GM12878 (cell line): ENCODE measurements around the gene FOS. TPM values are rescaled to one million over a fixed set of nuclear protein-coding genes. Genes with fewer than 3 reads are reported as not detected.

Source experiments
- BHLHE40 ChIP-seq, 2 experiments: fragments of 450-650 bp in 1 of 2; IDR thresholded peaks; 2 replicates each; pipeline ENCODE4 v1.6.1; 2011 to 2017; ENCODE audit warnings: low read depth in 2 of 2, borderline replicate concordance in 1 of 2, improper control_type of control experiment in 1 of 2, low read length in 1 of 2, mild to moderate bottlenecking in 1 of 2
- CBX5 ChIP-seq: sonication (generic); IDR thresholded peaks from 2 replicates; pipeline ENCODE4 v1.6.1; 2016; ENCODE audit warnings: low read depth, moderate library complexity, mild to moderate bottlenecking, inconsistent platforms
- CREB1 ChIP-seq: IDR thresholded peaks from 2 replicates; pipeline ENCODE4 v1.6.1; 2012; ENCODE audit warnings: low read depth, mild to moderate bottlenecking, inconsistent platforms
- EED ChIP-seq: sonication (generic); IDR thresholded peaks from 2 replicates; pipeline ENCODE4 v1.6.1; 2016; ENCODE audit warnings: antibody characterized with exemption, low read depth
- FOXM1 ChIP-seq: IDR thresholded peaks from 2 replicates; pipeline ENCODE4 v1.6.1; 2012; ENCODE audit warnings: low read depth, mild to moderate bottlenecking, inconsistent platforms, low read length, moderate library complexity
- NR2C2 ChIP-seq: IDR thresholded peaks from 2 replicates; pipeline ENCODE4 v1.6.1; 2011; ENCODE audit warnings: borderline replicate concordance, low read depth; ENCODE audit not compliant: control insufficient read depth, insufficient read length
- PML ChIP-seq: IDR thresholded peaks from 2 replicates; pipeline ENCODE4 v1.6.1; 2012; ENCODE audit warnings: low read length, inconsistent platforms
- POLR2AphosphoS2 ChIP-seq: IDR thresholded peaks from 2 replicates; pipeline ENCODE4 v1.6.1; 2011; ENCODE audit warnings: low read depth, mild to moderate bottlenecking, low read length, improper control_type of control experiment, moderate library complexity
- POU2F2 ChIP-seq: IDR thresholded peaks from 3 replicates; pipeline ENCODE4 v1.6.1; 2011; ENCODE audit warnings: low read depth, mild to moderate bottlenecking, low read length, borderline replicate concordance
- RAD51 ChIP-seq: fragments of 450-650 bp; IDR thresholded peaks from 2 replicates; pipeline ENCODE4 v1.6.1; 2016; ENCODE audit warnings: moderate library complexity, mild to moderate bottlenecking, inconsistent platforms
- RB1 ChIP-seq: fragments of 450-650 bp; formaldehyde crosslinking; IDR thresholded peaks from 2 replicates; pipeline ENCODE4 v1.6.1; 2017; ENCODE audit warnings: mild to moderate bottlenecking, borderline replicate concordance
- RELA ChIP-seq: fragments of 450-650 bp; IDR thresholded peaks from 2 replicates; pipeline ENCODE4 v1.8.0; 2014; ENCODE audit warnings: borderline replicate concordance; ENCODE audit not compliant: partially characterized antibody
- REST ChIP-seq: IDR thresholded peaks from 2 replicates; pipeline ENCODE4 v1.6.1; 2012; ENCODE audit warnings: mild to moderate bottlenecking, low read depth, low read length
- RUNX3 ChIP-seq: IDR thresholded peaks from 2 replicates; pipeline ENCODE4 v1.6.1; 2012; ENCODE audit warnings: low read length, inconsistent platforms
- SMAD5 ChIP-seq: IDR thresholded peaks from 2 replicates; pipeline ENCODE4 v1.6.1; 2016; ENCODE audit warnings: antibody characterized with exemption, low read depth
- STAT3 ChIP-seq: IDR thresholded peaks from 2 replicates; pipeline ENCODE4 v1.6.1; 2011; ENCODE audit warnings: low read depth, low read length, improper control_type of control experiment
- TCF12 ChIP-seq: IDR thresholded peaks from 2 replicates; pipeline ENCODE4 v1.6.1; 2011; ENCODE audit warnings: low read depth, mild to moderate bottlenecking, low read length
- ZBTB33 ChIP-seq: fragments of 450-650 bp; IDR thresholded peaks from 2 replicates; pipeline ENCODE4 v1.6.1; 2017; ENCODE audit warnings: mild to moderate bottlenecking
- ZNF207 ChIP-seq: fragments of 450-650 bp; IDR thresholded peaks from 2 replicates; pipeline ENCODE4 v1.6.1; 2014; ENCODE audit warnings: antibody characterized with exemption, mild to moderate bottlenecking, borderline replicate concordance
- polyA plus RNA-seq, 11 experiments: library from polyadenylated mRNA; depleted of rRNA in 4 of 11; unstranded in 6 of 11; stranded (reverse) in 5 of 11; fragments of >200 nt; fragmentation: Nextera tagmentation in 4 of 11; fragmentation: Illumina TruSeq in 1 of 11; extraction: Ambion mirVana in 4 of 11; extraction: Trizol in 1 of 11; gene quantifications; 1 replicate in 1 of 11; 2 replicates in 10 of 11; pipeline versions ENCODE4 v1.2.1 to v1.2.3, GENCODE V29; 2011 to 2016; ENCODE audit warnings: inconsistent platforms in 2 of 11, missing spikeins in 2 of 11, low read depth in 1 of 11
- total RNA-seq, 4 experiments: library from RNA; depleted of rRNA in 3 of 4; stranded (reverse); fragments of >200 nt in 3 of 4; fragmentation: Illumina TruSeq in 1 of 4; extraction: Trizol in 1 of 4; gene quantifications; 2 replicates each; pipeline versions ENCODE4 v1.2.1 to v1.2.3, GENCODE V29; 2013 to 2021
- TF ChIP-seq, protein P1 (sequence below): IDR thresholded peaks from 2 replicates; pipeline ENCODE4 v1.6.1; 2011; ENCODE audit warnings: borderline replicate concordance, low read depth, mild to moderate bottlenecking, moderate library complexity, mixed read lengths, low read length; ENCODE audit not compliant: insufficient read depth; ENCODE audit errors: extremely low read length
- TF ChIP-seq, protein P2 (sequence below): fragments of 150-350 bp; IDR thresholded peaks from 2 replicates; pipeline ENCODE4 v1.6.1; 2014; ENCODE audit warnings: mild to moderate bottlenecking, low read depth, low read length
- TF ChIP-seq, protein P3 (sequence below): IDR thresholded peaks from 2 replicates; pipeline ENCODE4 v1.6.1; 2012; ENCODE audit warnings: low read depth, low read length, improper control_type of control experiment

FOS gene
- total and polyA plus RNA-seq, 10 of the 15 experiments (the other 5 are each of a cell fraction or from before 2014, with no cell fraction given), result 0.02 to 0.95 (median 0.38) TPM

DNA sequence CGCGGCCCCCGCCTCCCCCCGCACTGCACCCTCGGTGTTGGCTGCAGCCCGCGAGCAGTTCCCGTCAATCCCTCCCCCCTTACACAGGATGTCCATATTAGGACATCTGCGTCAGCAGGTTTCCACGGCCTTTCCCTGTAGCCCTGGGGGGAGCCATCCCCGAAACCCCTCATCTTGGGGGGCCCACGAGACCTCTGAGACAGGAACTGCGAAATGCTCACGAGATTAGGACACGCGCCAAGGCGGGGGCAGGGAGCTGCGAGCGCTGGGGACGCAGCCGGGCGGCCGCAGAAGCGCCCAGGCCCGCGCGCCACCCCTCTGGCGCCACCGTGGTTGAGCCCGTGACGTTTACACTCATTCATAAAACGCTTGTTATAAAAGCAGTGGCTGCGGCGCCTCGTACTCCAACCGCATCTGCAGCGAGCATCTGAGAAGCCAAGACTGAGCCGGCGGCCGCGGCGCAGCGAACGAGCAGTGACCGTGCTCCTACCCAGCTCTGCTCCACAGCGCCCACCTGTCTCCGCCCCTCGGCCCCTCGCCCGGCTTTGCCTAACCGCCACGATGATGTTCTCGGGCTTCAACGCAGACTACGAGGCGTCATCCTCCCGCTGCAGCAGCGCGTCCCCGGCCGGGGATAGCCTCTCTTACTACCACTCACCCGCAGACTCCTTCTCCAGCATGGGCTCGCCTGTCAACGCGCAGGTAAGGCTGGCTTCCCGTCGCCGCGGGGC lies at the start of gene FOS (continued):
- no peak for TF ChIP-seq CBX5
- TF ChIP-seq RUNX3, result peak; percentile 82
- TF ChIP-seq ZBTB33, result peak; percentile 66; the same call in 1 of the 2 replicates
- TF ChIP-seq, protein P1, sequence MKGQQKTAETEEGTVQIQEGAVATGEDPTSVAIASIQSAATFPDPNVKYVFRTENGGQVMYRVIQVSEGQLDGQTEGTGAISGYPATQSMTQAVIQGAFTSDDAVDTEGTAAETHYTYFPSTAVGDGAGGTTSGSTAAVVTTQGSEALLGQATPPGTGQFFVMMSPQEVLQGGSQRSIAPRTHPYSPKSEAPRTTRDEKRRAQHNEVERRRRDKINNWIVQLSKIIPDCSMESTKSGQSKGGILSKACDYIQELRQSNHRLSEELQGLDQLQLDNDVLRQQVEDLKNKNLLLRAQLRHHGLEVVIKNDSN, result no peak
- no peak for TF ChIP-seq NR2C2
- peak; percentile 98 for TF ChIP-seq RB1
- TF ChIP-seq POU2F2, result peak; percentile 95
- TF ChIP-seq, protein P2, sequence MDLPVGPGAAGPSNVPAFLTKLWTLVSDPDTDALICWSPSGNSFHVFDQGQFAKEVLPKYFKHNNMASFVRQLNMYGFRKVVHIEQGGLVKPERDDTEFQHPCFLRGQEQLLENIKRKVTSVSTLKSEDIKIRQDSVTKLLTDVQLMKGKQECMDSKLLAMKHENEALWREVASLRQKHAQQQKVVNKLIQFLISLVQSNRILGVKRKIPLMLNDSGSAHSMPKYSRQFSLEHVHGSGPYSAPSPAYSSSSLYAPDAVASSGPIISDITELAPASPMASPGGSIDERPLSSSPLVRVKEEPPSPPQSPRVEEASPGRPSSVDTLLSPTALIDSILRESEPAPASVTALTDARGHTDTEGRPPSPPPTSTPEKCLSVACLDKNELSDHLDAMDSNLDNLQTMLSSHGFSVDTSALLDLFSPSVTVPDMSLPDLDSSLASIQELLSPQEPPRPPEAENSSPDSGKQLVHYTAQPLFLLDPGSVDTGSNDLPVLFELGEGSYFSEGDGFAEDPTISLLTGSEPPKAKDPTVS, result no peak; the same call in 1 of the 2 replicates
- peak; percentile 97 for TF ChIP-seq CREB1
- no peak for TF ChIP-seq SMAD5
- peak; percentile 79; the same call in 1 of the 2 replicates for TF ChIP-seq POLR2AphosphoS2
- TF ChIP-seq STAT3, result no peak
- peak; percentile 99 for TF ChIP-seq BHLHE40 (IDR thresholded peaks at IDR 0.05; ENCODE audit: borderline replicate concordance in 1 of 2, low read depth in 2 of 2, low read length in 1 of 2)
- TF ChIP-seq TCF12, result peak; percentile 73; the same call in 1 of the 2 replicates
- peak; percentile 59; the same call in 1 of the 2 replicates for TF ChIP-seq FOXM1
- no peak for TF ChIP-seq REST
- no peak for TF ChIP-seq RAD51
- peak; percentile 88 for TF ChIP-seq RELA
- peak; percentile 47; the same call in 1 of the 2 replicates for TF ChIP-seq PML
- peak; percentile 99; the same call in 1 of the 2 replicates for TF ChIP-seq ZNF207
- no peak for TF ChIP-seq EED
- TF ChIP-seq, protein P3, sequence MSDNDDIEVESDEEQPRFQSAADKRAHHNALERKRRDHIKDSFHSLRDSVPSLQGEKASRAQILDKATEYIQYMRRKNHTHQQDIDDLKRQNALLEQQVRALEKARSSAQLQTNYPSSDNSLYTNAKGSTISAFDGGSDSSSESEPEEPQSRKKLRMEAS, result no peak; the same call in 1 of the 2 replicates
